ENCODE measurements around the gene RBM45.

- TF ChIP-seq, protein P1, sequence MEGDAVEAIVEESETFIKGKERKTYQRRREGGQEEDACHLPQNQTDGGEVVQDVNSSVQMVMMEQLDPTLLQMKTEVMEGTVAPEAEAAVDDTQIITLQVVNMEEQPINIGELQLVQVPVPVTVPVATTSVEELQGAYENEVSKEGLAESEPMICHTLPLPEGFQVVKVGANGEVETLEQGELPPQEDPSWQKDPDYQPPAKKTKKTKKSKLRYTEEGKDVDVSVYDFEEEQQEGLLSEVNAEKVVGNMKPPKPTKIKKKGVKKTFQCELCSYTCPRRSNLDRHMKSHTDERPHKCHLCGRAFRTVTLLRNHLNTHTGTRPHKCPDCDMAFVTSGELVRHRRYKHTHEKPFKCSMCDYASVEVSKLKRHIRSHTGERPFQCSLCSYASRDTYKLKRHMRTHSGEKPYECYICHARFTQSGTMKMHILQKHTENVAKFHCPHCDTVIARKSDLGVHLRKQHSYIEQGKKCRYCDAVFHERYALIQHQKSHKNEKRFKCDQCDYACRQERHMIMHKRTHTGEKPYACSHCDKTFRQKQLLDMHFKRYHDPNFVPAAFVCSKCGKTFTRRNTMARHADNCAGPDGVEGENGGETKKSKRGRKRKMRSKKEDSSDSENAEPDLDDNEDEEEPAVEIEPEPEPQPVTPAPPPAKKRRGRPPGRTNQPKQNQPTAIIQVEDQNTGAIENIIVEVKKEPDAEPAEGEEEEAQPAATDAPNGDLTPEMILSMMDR (IDR thresholded peaks at IDR 0.05), result no peak
- TF ChIP-seq POLR2A (IDR thresholded peaks at IDR 0.05), result no peak
- TF ChIP-seq POLR2AphosphoS5 (IDR thresholded peaks at IDR 0.05), result no peak
- no peak for TF ChIP-seq EP300 (IDR thresholded peaks at IDR 0.05)
These were observed 61.4 kb downstream of the RBM45 start for GRCh38 chr2:178173657-178174056.
